PC-9 (cell line): ENCODE results near the gene NT5DC4. TPM values are rescaled to one million over a fixed set of nuclear protein-coding genes. Genes with fewer than 3 reads are reported as not detected.

ENCODE experiments used
- BruUV-seq: library from RNA; stranded (reverse); fragments of 400-500 nt; replicated peaks from 2 replicates; lab custom pipeline; 2021; lab: Mats Ljungman, UMichigan
- CTCF ChIA-PET: fragments of 300-600 bp; sonication (Branson Sonifier 250); formaldehyde crosslinking; loops from one replicate; lab custom pipeline; 2022; ENCODE audit warnings: antibody characterized with exemption; lab: Charles Lee
- POLR2A ChIA-PET: fragments of 300-600 bp; sonication (Branson Sonifier 250); formaldehyde crosslinking; loops from one replicate; lab custom pipeline; 2022; ENCODE audit warnings: antibody characterized with exemption; ENCODE audit not compliant: unreplicated experiment; lab: Charles Lee
- DNase-seq, 2 experiments: peaks; one replicate each; pipeline versions ENCODE4 v3.0.0 to v3.0.0-alpha.2; 2015 to 2022; ENCODE audit warnings: mixed read lengths in 1 of 2
- H2AFZ ChIP-seq: fragments of 200-600 bp; sonication (generic); 2 replicates; pipeline ENCODE4 v1.8.1; 2017; ENCODE audit warnings: antibody characterized with exemption
- H3F3A ChIP-seq: fragments of 200-600 bp; sonication (generic); 2 replicates; pipeline ENCODE4 v1.8.1; 2017; ENCODE audit warnings: antibody characterized with exemption, mild to moderate bottlenecking, low read depth; ENCODE audit not compliant: insufficient read depth
- H3K27ac ChIP-seq: fragments of 200-600 bp; sonication (generic); 2 replicates; pipeline ENCODE4 v1.6.1; 2016; ENCODE audit warnings: mixed run types
- H3K27me3 ChIP-seq: fragments of 200-600 bp; sonication (generic); 2 replicates; pipeline ENCODE4 v1.6.1; 2016; ENCODE audit warnings: low read depth, mixed run types; ENCODE audit not compliant: insufficient read depth
- H3K36me3 ChIP-seq: fragments of 200-600 bp; sonication (generic); 2 replicates; pipeline ENCODE4 v1.6.1; 2016; ENCODE audit warnings: low read depth, mixed run types
- H3K4me1 ChIP-seq: fragments of 200-600 bp; sonication (generic); replicated peaks from 2 replicates; pipeline ENCODE4 v1.6.1; 2016; ENCODE audit warnings: mixed run types; ENCODE audit not compliant: insufficient read depth
- H3K4me2 ChIP-seq: fragments of 200-600 bp; sonication (generic); 2 replicates; pipeline ENCODE4 v1.6.1; 2017; ENCODE audit warnings: mixed run types
- H3K4me3 ChIP-seq: fragments of 200-600 bp; sonication (generic); 2 replicates; pipeline ENCODE4 v1.6.1; 2016; ENCODE audit warnings: mixed run types
- H3K79me2 ChIP-seq: fragments of 200-600 bp; sonication (generic); 2 replicates; pipeline ENCODE4 v1.6.1; 2017; ENCODE audit warnings: low read depth, mixed run types
- H3K9me2 ChIP-seq: fragments of 200-600 bp; sonication (generic); 2 replicates; pipeline ENCODE4 v1.8.1; 2017; ENCODE audit warnings: mild to moderate bottlenecking; ENCODE audit not compliant: insufficient read depth
- H3K9me3 ChIP-seq: fragments of 200-600 bp; sonication (generic); 2 replicates; pipeline ENCODE4 v1.8.1; 2016; ENCODE audit warnings: low read depth; ENCODE audit not compliant: insufficient read depth
- H4K20me1 ChIP-seq: fragments of 200-600 bp; sonication (generic); 2 replicates; pipeline ENCODE4 v1.8.1; 2017; ENCODE audit not compliant: insufficient read depth
- CTCF ChIP-seq: fragments of 200-600 bp; sonication (generic); conservative IDR thresholded peaks from 2 replicates; pipeline ENCODE4 v1.6.1; 2017; ENCODE audit warnings: mixed run types, antibody characterized with exemption, mild to moderate bottlenecking, moderate library complexity
- EZH2 ChIP-seq: fragments of 200-600 bp; sonication (generic); IDR thresholded peaks from 2 replicates; pipeline ENCODE4 v1.8.0; 2017; ENCODE audit warnings: antibody characterized with exemption, low read depth
- intact Hi-C: fragments of 100-400 bp; cut with micrococcal nuclease; formaldehyde crosslinking; loops from one replicate; pipeline ENCODE4 v1.10.0; 2022; ENCODE audit not compliant: unreplicated experiment
- total RNA-seq: library from RNA; stranded (reverse); gene quantifications from 2 replicates; pipeline ENCODE4 v1.2.3, GENCODE V29; 2021

NT5DC4 gene
- total RNA-seq, 1 experiment from 2014 or later: 6.1 TPM

GRCh38 chr2:112772911-112773475, 52.2 kb downstream of the NT5DC4 start:
- intact Hi-C loops: no loop called here
- Histone ChIP-seq H3K9me2 (no peaks in the 10 kb centered on the region), H3F3A (peaks cover 14% of the 10 kb centered on the region; the same call in 1 of the 2 replicates), H3K4me2 (no peak overlapping the region), H3K27ac (no peak overlapping the region), H3K9me3 (no peaks in the 10 kb centered on the region; the same call in 1 of the 2 replicates), H3K4me3 (no peak overlapping the region), H3K79me2 (no peaks in the 10 kb centered on the region), H4K20me1 (no peaks in the 10 kb centered on the region), H3K4me1 (peaks cover 5% of the 10 kb centered on the region), H3K36me3 (no peaks in the 10 kb centered on the region), H2AFZ (no peak overlapping the region), H3K27me3 (no peaks in the 10 kb centered on the region)
- DNase-seq: no peak
- TF ChIP-seq CTCF: no peak
- no peak for TF ChIP-seq EZH2
- no TSS peak for BruUV-seq
- ChIA-PET CTCF (no interaction called here), POLR2A (interaction anchor here (0.6 to 0.7 kb wide), 2 partner anchors 16 to 371 kb away, joined by 3 to 4 read pairs; no protein-coding TSS in a partner anchor)

GRCh38 chr2:112773556-112773955, 52.7 kb downstream of the NT5DC4 start:
- intact Hi-C loops: no loop called here
- Histone ChIP-seq H3K4me1 (peaks cover 4% of the 10 kb centered on the region; the same call in 1 of the 2 replicates), H3K4me2 (no peak overlapping the region), H3K4me3 (no peak overlapping the region), H3F3A (peaks cover 8% of the 10 kb centered on the region; the same call in 1 of the 2 replicates), H3K79me2 (no peaks in the 10 kb centered on the region), H3K27ac (no peak overlapping the region), H3K9me2 (no peaks in the 10 kb centered on the region), H2AFZ (no peak overlapping the region), H3K9me3 (no peaks in the 10 kb centered on the region; the same call in 1 of the 2 replicates), H4K20me1 (no peaks in the 10 kb centered on the region), H3K27me3 (no peaks in the 10 kb centered on the region), H3K36me3 (no peaks in the 10 kb centered on the region)
- ChIA-PET POLR2A (interaction anchor here (0.7 kb wide), 1 partner anchor 16 kb away, joined by 3 read pairs; no protein-coding TSS in a partner anchor), CTCF (no interaction called here)
- no peak for DNase-seq
- BruUV-seq: no TSS peak
- TF ChIP-seq CTCF (no peak), EZH2 (no peak)

GRCh38 chr2:112774536-112775285, 53.9 kb downstream of the NT5DC4 start:
- Histone ChIP-seq H3F3A (peaks cover 5% of the 10 kb centered on the region; the same call in 1 of the 2 replicates), H3K9me2 (no peaks in the 10 kb centered on the region; the same call in 1 of the 2 replicates), H3K79me2 (no peaks in the 10 kb centered on the region), H3K36me3 (no peaks in the 10 kb centered on the region), H3K9me3 (no peaks in the 10 kb centered on the region; the same call in none of the 2 replicates), H3K4me3 (no peak overlapping the region), H2AFZ (no peak overlapping the region), H3K27me3 (no peaks in the 10 kb centered on the region), H3K27ac (no peak overlapping the region), H3K4me2 (no peak overlapping the region), H3K4me1 (no peaks in the 10 kb centered on the region), H4K20me1 (no peaks in the 10 kb centered on the region)
- no peak for DNase-seq
- POLR2A ChIA-PET: interaction anchor here (0.6 kb wide), 1 partner anchor 683 kb away, joined by 3 read pairs; no protein-coding TSS in a partner anchor
- BruUV-seq: no TSS peak
- CTCF ChIA-PET: no interaction called here
- TF ChIP-seq EZH2: no peak
- TF ChIP-seq CTCF: no peak
- intact Hi-C loops: no loop called here
